Loucy (cell line): Measurements from ENCODE around the gene BTNL3.

Source experiments
- H2AFZ ChIP-seq: fragments of 200-600 bp; sonication (generic); 2 replicates; pipeline ENCODE4 v1.6.0; 2016; ENCODE audit warnings: antibody characterized with exemption, mild to moderate bottlenecking, low read length, moderate library complexity
- H3F3A ChIP-seq: fragments of 200-600 bp; 2 replicates; pipeline ENCODE4 v1.6.0; 2016; ENCODE audit warnings: antibody characterized with exemption, low read depth, mild to moderate bottlenecking
- H3K27me3 ChIP-seq: fragments of 200-600 bp; sonication (generic); 2 replicates; pipeline ENCODE4 v1.6.1; 2014; ENCODE audit warnings: low read length, mild to moderate bottlenecking; ENCODE audit not compliant: insufficient read depth, poor library complexity, severe bottlenecking
- H3K36me3 ChIP-seq: fragments of 200-600 bp; sonication (generic); 2 replicates; pipeline ENCODE4 v1.6.1; 2016; ENCODE audit warnings: low read length; ENCODE audit not compliant: insufficient read depth
- H3K4me1 ChIP-seq: fragments of 200-600 bp; sonication (generic); 2 replicates; pipeline ENCODE4 v1.5.1; 2014; ENCODE audit warnings: low read length, mild to moderate bottlenecking; ENCODE audit not compliant: insufficient read depth, poor library complexity, severe bottlenecking
- H3K4me2 ChIP-seq: fragments of 200-600 bp; sonication (generic); 2 replicates; pipeline ENCODE4 v1.6.0; 2014; ENCODE audit warnings: antibody characterized with exemption, low read length, low read depth, mild to moderate bottlenecking; ENCODE audit not compliant: poor library complexity, severe bottlenecking
- H3K4me3 ChIP-seq: fragments of 200-600 bp; sonication (generic); 2 replicates; pipeline ENCODE4 v1.5.1; 2014; ENCODE audit warnings: low read length, mild to moderate bottlenecking, mixed read lengths; ENCODE audit not compliant: poor library complexity, severe bottlenecking
- H3K79me2 ChIP-seq: fragments of 200-600 bp; sonication (generic); 2 replicates; pipeline ENCODE4 v1.6.1; 2014; ENCODE audit warnings: low read length; ENCODE audit not compliant: insufficient read depth
- H3K9ac ChIP-seq: fragments of 200-600 bp; sonication (generic); 2 replicates; pipeline ENCODE4 v1.6.0; 2014; ENCODE audit warnings: mild to moderate bottlenecking, low read depth, low read length, moderate library complexity; ENCODE audit not compliant: poor library complexity, severe bottlenecking
- H3K9me2 ChIP-seq: fragments of 200-600 bp; sonication (generic); replicated peaks from 2 replicates; pipeline ENCODE4 v1.6.1; 2016; ENCODE audit warnings: low read depth, low read length, mixed read lengths
- H3K9me3 ChIP-seq: fragments of 200-600 bp; sonication (generic); 2 replicates; pipeline ENCODE4 v1.6.1; 2014; ENCODE audit warnings: mild to moderate bottlenecking, antibody characterized with exemption, low read length, low read depth; ENCODE audit not compliant: insufficient read depth
- H4K20me1 ChIP-seq: fragments of 200-600 bp; sonication (generic); 2 replicates; pipeline ENCODE4 v1.6.0; 2014; ENCODE audit warnings: antibody characterized with exemption, low read length, mild to moderate bottlenecking; ENCODE audit not compliant: insufficient read depth, poor library complexity, severe bottlenecking
- CTCF ChIP-seq: fragments of 200-600 bp; sonication (generic); conservative IDR thresholded peaks from 2 replicates; pipeline ENCODE4 v1.5.1; 2014; ENCODE audit warnings: mild to moderate bottlenecking, antibody characterized with exemption, low read length
- EZH2phosphoT487 ChIP-seq: fragments of 200-600 bp; IDR thresholded peaks from 2 replicates; pipeline ENCODE4 v1.6.1; 2018; ENCODE audit warnings: antibody characterized with exemption, mild to moderate bottlenecking, moderate library complexity, borderline replicate concordance

The BTNL3 gene

GRCh38 chr5:181028032-181028819, 39.6 kb downstream of the BTNL3 start:
- H3K4me2 ChIP-seq: no peak overlapping the region
- H3K4me1 ChIP-seq: no peaks in the 10 kb centered on the region
- no peak for TF ChIP-seq EZH2phosphoT487
- H4K20me1 ChIP-seq: no peaks in the 10 kb centered on the region
- H3F3A ChIP-seq: no peaks in the 10 kb centered on the region
- no peak overlapping the region for H3K9ac ChIP-seq
- H3K9me3 ChIP-seq: no peaks in the 10 kb centered on the region
- no peak overlapping the region for H2AFZ ChIP-seq
- H3K36me3 ChIP-seq: no peaks in the 10 kb centered on the region
- H3K79me2 ChIP-seq: no peaks in the 10 kb centered on the region
- H3K9me2 ChIP-seq: no peaks in the 10 kb centered on the region
- no peak overlapping the region for H3K4me3 ChIP-seq
- no peaks in the 10 kb centered on the region for H3K27me3 ChIP-seq

- Histone ChIP-seq H3K4me3 (no peak overlapping the region), H3K9me3 (no peaks in the 10 kb centered on the region), H3K9me2 (no peaks in the 10 kb centered on the region), H3K27me3 (no peaks in the 10 kb centered on the region), H4K20me1 (no peaks in the 10 kb centered on the region), H3F3A (no peaks in the 10 kb centered on the region), H3K4me1 (no peaks in the 10 kb centered on the region), H3K79me2 (no peaks in the 10 kb centered on the region), H3K4me2 (no peak overlapping the region), H2AFZ (no peak overlapping the region), H3K9ac (no peak overlapping the region), H3K36me3 (no peaks in the 10 kb centered on the region)
- no peak for TF ChIP-seq EZH2phosphoT487
- TF ChIP-seq CTCF: no peak
Observed at GRCh38 chr5:181031716-181032115, 43.1 kb downstream of the BTNL3 start.

- no peak overlapping the region for H3K4me2 ChIP-seq
- H3K9me3 ChIP-seq: no peaks in the 10 kb centered on the region
- H3K9me2 ChIP-seq: no peaks in the 10 kb centered on the region
- TF ChIP-seq EZH2phosphoT487: no peak
- TF ChIP-seq CTCF: no peak
- H3K27me3 ChIP-seq: no peaks in the 10 kb centered on the region
- no peak overlapping the region for H2AFZ ChIP-seq
- H3F3A ChIP-seq: no peaks in the 10 kb centered on the region
- no peaks in the 10 kb centered on the region for H4K20me1 ChIP-seq
- H3K9ac ChIP-seq: no peak overlapping the region
- no peaks in the 10 kb centered on the region for H3K36me3 ChIP-seq
- H3K4me1 ChIP-seq: no peaks in the 10 kb centered on the region
- H3K79me2 ChIP-seq: no peaks in the 10 kb centered on the region
- H3K4me3 ChIP-seq: no peak overlapping the region
Observed at GRCh38 chr5:181035991-181036815, 47.6 kb downstream of the BTNL3 start.
